H1 (cell line): ENCODE data around the gene OGG1. TPM values are rescaled to one million over a fixed set of nuclear protein-coding genes. Genes with fewer than 3 reads are reported as not detected.

Experiments
- ATF3 ChIP-seq: IDR thresholded peaks from 2 replicates; pipeline ENCODE4 v1.6.1; 2011; ENCODE audit warnings: low read depth, mild to moderate bottlenecking, low read length; ENCODE audit not compliant: insufficient read depth
- BRCA1 ChIP-seq: IDR thresholded peaks from 2 replicates; pipeline ENCODE4 v1.6.1; 2012; ENCODE audit warnings: low read depth, low read length, improper control_type of control experiment
- CBX5 ChIP-seq: fragments of 300-800, 300-1000 bp; sonication (generic); IDR thresholded peaks from 2 replicates; pipeline ENCODE4 v1.7.1; 2016; ENCODE audit warnings: antibody characterized with exemption, low read length, low read depth
- CBX8 ChIP-seq: fragments of 300-800, 300-1000 bp; sonication (generic); IDR thresholded peaks from 2 replicates; pipeline ENCODE4 v1.7.1; 2016; ENCODE audit warnings: low read depth, low read length, borderline replicate concordance
- EGR1 ChIP-seq: IDR thresholded peaks from 2 replicates; pipeline ENCODE4 v1.6.1; 2011; ENCODE audit warnings: low read depth, low read length, borderline replicate concordance
- GTF2F1 ChIP-seq: IDR thresholded peaks from 2 replicates; pipeline ENCODE4 v1.6.1; 2012; ENCODE audit warnings: low read depth, low read length, improper control_type of control experiment, borderline replicate concordance
- JUND ChIP-seq: IDR thresholded peaks from 2 replicates; pipeline ENCODE4 v1.6.1; 2011; ENCODE audit warnings: mild to moderate bottlenecking, improper control_type of control experiment, low read length
- KDM4A ChIP-seq: IDR thresholded peaks from one replicate; pipeline ENCODE4 v1.7.1; 2012; ENCODE audit warnings: low read depth, mild to moderate bottlenecking, moderate library complexity, low read length, inconsistent platforms; ENCODE audit not compliant: severe bottlenecking
- KDM5A ChIP-seq: fragments of 200-600 bp; IDR thresholded peaks from 2 replicates; pipeline ENCODE4 v1.7.1; 2012; ENCODE audit warnings: mild to moderate bottlenecking, low read length, inconsistent platforms, mixed read lengths
- RBBP5 ChIP-seq: IDR thresholded peaks from 2 replicates; pipeline ENCODE4 v1.7.1; 2012; ENCODE audit warnings: low read depth, mild to moderate bottlenecking, inconsistent platforms, low read length, moderate library complexity, borderline replicate concordance
- RFX5 ChIP-seq: IDR thresholded peaks from 2 replicates; pipeline ENCODE4 v1.6.1; 2011; ENCODE audit warnings: low read depth, low read length, improper control_type of control experiment, borderline replicate concordance
- RNF2 ChIP-seq: fragments of 200-900, 300-1000 bp; sonication (generic); IDR thresholded peaks from 2 replicates; pipeline ENCODE4 v1.7.1; 2016; ENCODE audit warnings: borderline replicate concordance, low read depth, mild to moderate bottlenecking, antibody characterized with exemption, low read length; ENCODE audit not compliant: poor library complexity, severe bottlenecking; ENCODE audit errors: missing control alignments
- SP2 ChIP-seq: IDR thresholded peaks from 2 replicates; pipeline ENCODE4 v1.6.1; 2012; ENCODE audit warnings: mild to moderate bottlenecking, low read length, inconsistent platforms
- SUZ12 ChIP-seq: fragments of 200-600 bp; sonication (generic); IDR thresholded peaks from 2 replicates; pipeline ENCODE4 v1.6.1; 2012; ENCODE audit warnings: mild to moderate bottlenecking, inconsistent platforms, low read length, moderate library complexity, mixed read lengths
- TAF1 ChIP-seq: IDR thresholded peaks from 2 replicates; pipeline ENCODE4 v1.6.1; 2011; ENCODE audit warnings: mild to moderate bottlenecking, low read depth, low read length
- TAF7 ChIP-seq: optimal IDR thresholded peaks from 2 replicates; pipeline ENCODE3; 2011; ENCODE audit warnings: low read depth, mild to moderate bottlenecking, inconsistent platforms, low read length, moderate library complexity, borderline replicate concordance
- TBP ChIP-seq: IDR thresholded peaks from 2 replicates; pipeline ENCODE4 v1.6.1; 2011; ENCODE audit warnings: low read depth, low read length, improper control_type of control experiment
- TEAD4 ChIP-seq: IDR thresholded peaks from 2 replicates; pipeline ENCODE4 v1.6.1; 2012; ENCODE audit warnings: low read depth, low read length, inconsistent platforms, mixed read lengths
- YY1 ChIP-seq: IDR thresholded peaks from 2 replicates; pipeline ENCODE4 v1.6.1; 2011; ENCODE audit warnings: low read depth, mild to moderate bottlenecking, low read length
- polyA plus RNA-seq, 7 experiments: library from polyadenylated mRNA; depleted of rRNA in 3 of 7; stranded (reverse) in 5 of 7; unstranded in 2 of 7; fragments of >200 nt in 5 of 7; fragments of 200-250 nt in 2 of 7; gene quantifications; 1 replicate in 5 of 7; 2 replicates in 1 of 7; 4 replicates in 1 of 7; pipeline versions ENCODE4 v1.2.1 to v1.2.3, GENCODE V29; 2011 to 2013; ENCODE audit warnings: missing spikeins in 2 of 7, mixed read lengths in 2 of 7
- total RNA-seq: library from RNA; stranded (reverse); fragmentation: NEBNext Ultra II Directional; extraction: Animal tissue kit (Norgen Biotek cat#: 25700); gene quantifications from 2 replicates; pipeline ENCODE4 v1.2.1, GENCODE V29; 2021
- TF ChIP-seq, protein P1 (sequence below): IDR thresholded peaks from 2 replicates; pipeline ENCODE4 v1.6.1; 2012; ENCODE audit warnings: inconsistent platforms
- TF ChIP-seq, protein P2 (sequence below): IDR thresholded peaks from 2 replicates; pipeline ENCODE4 v1.6.1; 2011; ENCODE audit warnings: low read length, improper control_type of control experiment

The OGG1 gene
- total and polyA plus RNA-seq, 2 of the 8 experiments (the other 6 are each of a cell fraction or from before 2014, with no cell fraction given), result 29.6 to 46.8 TPM

- TF ChIP-seq CBX5 (no peak), SUZ12 (no peak), CBX8 (no peak), SP2 (peak; percentile 24; the same call in 1 of the 2 replicates), EGR1 (0 out of 2 replicates have a peak, but pooled peaks have one; percentile 43), YY1 (no peak), GTF2F1 (no peak), BRCA1 (no peak), RBBP5 (0 out of 2 replicates have a peak, but pooled peaks have one; percentile 30), ATF3 (no peak), KDM5A (no peak), RNF2 (no peak), TAF1 (peak; percentile 96), TEAD4 (no peak), KDM4A (peak; percentile 59), TAF7 (peak; percentile 77), RFX5 (no peak), JUND (no peak), TBP (peak; percentile 72)
- TF ChIP-seq, protein P1, sequence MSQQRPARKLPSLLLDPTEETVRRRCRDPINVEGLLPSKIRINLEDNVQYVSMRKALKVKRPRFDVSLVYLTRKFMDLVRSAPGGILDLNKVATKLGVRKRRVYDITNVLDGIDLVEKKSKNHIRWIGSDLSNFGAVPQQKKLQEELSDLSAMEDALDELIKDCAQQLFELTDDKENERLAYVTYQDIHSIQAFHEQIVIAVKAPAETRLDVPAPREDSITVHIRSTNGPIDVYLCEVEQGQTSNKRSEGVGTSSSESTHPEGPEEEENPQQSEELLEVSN, result peak; percentile 28; the same call in 1 of the 2 replicates
- TF ChIP-seq, protein P2, sequence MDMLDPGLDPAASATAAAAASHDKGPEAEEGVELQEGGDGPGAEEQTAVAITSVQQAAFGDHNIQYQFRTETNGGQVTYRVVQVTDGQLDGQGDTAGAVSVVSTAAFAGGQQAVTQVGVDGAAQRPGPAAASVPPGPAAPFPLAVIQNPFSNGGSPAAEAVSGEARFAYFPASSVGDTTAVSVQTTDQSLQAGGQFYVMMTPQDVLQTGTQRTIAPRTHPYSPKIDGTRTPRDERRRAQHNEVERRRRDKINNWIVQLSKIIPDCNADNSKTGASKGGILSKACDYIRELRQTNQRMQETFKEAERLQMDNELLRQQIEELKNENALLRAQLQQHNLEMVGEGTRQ, result no peak
These were observed at the start of gene OGG1 (continued) for GRCh38 chr3:9749645-9750555.
